ENCODE measurements around the gene RGS5.

Gene RGS5

GRCh38 chr1:163182330-163182949 is 20.3 kb downstream of the RGS5 start:
- no peak for DNase-seq

DNA sequence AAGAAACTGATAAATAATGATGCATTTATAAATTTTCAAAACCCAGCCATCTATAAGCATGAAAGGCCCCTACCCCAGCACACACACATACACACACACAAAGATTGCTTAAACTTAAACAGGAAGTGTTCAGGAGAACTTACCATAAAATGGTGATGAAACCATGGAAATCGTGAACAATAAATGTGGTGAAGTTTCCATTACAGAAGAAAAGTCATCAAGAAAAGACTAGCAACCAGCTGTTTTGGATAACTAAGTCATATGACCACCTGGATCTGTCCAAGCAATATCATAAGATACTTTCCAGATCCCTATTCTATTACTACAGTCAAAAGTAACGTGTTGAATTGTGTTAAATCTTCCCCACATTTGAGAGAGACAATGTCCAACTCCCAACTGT is 24.1 kb downstream of the RGS5 start:
- DNase-seq = no peak

GRCh38 chr1:163176797-163177196 is 25.9 kb downstream of the RGS5 start:
- DNase-seq = no peak

DNA sequence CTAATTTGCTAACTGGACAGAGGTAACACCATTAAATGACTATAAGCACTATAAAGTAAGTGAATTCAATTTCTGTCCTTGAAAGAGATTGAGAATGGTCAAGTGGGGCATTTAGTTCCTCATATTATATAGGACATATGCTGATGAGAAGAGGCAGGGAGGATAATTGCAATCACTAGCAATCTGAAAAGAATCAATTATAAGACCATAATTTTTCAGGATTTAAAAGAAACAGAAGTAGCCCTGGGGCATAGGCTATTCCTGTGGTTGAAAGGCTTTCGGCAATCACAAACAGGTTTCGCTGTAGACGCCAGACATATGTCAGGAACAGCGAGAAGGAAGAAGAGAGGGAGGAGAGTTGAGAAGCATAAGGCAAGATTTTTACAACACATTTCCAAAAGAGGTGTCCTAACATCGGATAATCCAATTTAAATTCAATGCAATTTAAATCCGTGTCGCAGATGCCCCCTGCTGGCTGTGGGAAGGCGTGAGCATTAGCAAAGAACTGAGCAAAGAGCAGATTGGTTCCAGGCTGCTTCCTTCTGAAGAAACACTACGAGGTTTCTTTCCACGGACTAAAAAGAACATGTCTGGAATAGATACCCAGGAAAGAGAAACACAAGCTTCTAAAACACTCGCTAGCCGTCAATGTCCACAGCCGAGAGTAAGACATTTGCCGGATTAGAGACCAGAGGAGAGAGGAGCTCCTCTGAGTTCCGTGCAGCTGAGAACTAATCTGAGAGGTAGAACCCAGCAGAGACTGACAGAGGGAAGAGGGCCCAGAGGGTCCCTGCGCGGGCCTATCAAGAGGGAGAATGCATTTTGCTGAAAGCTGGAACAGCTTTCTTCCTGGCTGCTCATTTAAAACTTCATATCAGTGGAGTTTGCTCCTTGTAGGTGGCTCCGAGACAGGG is 27.9 kb downstream of the RGS5 start:
- DNase-seq = peak; percentile 66

- DNase-seq = peak; percentile 45
Observed at GRCh38 chr1:163173121-163173520, 29.6 kb downstream of the RGS5 start.

DNA sequence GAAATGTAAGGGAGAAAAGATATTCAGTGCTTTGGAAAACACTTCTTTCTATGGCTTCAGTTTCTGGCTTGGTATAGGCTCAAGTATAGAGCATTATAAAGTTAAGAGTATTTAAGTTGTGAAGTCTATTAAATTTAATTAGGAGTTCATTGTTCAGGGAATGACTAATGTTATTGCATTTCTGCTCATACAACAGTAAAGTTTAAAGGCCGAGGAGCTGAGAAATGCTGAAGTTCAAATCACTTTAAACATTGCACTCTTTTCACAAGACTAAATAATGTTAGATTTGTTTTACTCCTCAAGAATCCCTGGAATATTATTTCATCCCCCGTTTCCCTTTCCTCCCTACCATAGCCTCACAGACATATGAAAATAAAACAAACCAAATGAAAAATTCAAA is 30.1 kb downstream of the RGS5 start:
- peak; percentile 8 for DNase-seq

DNA sequence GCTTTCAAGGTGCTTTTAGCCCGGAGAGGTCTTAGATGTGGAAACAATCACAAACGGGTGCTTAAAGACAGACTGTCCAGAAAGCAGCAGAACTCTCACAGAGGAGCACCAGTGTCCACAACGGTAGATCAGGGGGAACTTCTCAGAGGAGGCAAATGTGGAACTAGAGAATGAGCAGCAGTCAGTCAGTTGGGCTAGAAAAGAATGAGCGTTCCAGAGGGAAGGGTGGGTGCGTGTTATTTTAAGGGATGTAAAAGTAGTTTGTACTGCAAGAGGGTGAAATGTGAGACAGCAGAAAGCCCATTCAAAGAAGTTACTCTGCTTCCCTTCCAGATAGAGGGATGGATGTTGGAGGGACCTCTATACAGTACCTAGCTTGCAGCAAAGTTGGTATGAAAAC is 30.9 kb downstream of the RGS5 start:
- peak; percentile 63 for DNase-seq

- peak; percentile 55 for DNase-seq
Observed at GRCh38 chr1:163170975-163171676, 31.6 kb downstream of the RGS5 start.

DNA sequence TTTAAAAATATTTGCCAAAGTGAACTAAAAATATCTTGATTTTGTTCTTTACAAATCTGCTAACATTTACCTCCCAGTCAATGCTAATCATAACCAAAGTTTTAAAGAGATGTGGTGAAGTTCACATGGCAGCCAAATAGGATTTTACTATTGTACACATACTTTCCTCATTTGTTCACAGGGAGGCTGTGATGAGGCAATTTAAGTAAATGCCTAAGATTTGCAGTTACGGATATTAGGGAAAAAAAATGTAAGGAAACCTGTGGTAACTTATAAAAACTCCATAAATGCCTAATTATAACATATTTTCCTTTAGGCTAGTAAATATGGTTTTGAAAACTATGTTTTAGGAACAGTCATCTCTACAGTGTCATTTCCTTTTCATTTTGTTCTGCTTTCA is 32.4 kb downstream of the RGS5 start:
- DNase-seq = peak; percentile 55

- DNase-seq = no peak
Observed at GRCh38 chr1:163169553-163169952, 33.2 kb downstream of the RGS5 start.

- DNase-seq = peak; percentile 99
Observed at GRCh38 chr1:163168053-163168452, 34.7 kb downstream of the RGS5 start.

- DNase-seq = no peak
Observed at GRCh38 chr1:163166886-163167555, 35.7 kb downstream of the RGS5 start.

DNA sequence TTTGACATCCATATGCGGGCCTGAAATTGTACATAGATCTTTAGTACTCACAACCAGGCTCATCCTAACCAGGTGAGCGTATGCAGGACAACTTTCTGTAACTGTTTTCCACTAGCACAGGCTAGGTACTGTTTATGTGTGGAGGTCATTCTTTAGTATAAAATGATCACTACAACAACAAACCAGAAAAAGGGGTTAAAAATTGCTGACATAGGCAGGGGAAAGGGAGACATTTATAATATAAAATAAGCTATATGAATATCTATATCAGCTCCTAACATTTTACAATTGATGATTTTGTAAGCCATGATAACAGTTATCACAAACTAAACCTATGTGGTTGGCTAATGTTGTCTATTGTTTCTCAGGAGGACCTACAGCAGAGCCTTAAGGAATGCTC is 37.6 kb downstream of the RGS5 start:
- DNase-seq = no peak

DNA sequence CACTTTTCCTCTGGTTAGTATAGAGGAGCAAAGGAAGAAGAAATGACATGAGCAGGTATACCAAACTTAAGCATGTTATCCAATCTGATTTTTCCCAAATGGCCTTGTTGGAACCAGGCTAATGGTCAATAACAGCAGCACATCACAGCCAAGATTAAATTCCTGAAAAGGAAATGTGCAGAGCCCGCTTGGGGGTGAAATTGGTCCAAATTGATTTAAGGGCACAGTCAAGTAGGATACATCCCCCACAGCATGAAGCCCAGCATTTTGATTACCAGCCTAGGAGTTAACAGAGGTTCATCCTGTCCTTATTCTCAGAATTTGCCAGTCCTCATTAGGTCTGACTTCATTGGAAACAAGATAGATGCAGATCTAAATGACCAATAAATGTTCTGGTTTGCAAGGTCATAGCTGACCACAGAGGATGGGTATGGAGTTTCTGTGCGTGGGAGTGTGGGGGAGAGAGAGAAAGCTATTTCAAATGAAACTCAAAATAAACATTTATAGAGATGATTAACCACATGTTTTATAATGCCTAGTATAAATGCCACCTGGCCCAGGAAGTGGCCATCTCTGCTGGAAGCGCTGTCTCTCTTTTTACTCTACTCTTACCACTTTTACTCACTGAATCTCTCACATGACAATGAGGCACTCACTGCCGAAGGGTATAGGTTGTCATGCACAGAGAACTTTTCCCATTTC is 38.7 kb downstream of the RGS5 start:
- DNase-seq = no peak

DNA sequence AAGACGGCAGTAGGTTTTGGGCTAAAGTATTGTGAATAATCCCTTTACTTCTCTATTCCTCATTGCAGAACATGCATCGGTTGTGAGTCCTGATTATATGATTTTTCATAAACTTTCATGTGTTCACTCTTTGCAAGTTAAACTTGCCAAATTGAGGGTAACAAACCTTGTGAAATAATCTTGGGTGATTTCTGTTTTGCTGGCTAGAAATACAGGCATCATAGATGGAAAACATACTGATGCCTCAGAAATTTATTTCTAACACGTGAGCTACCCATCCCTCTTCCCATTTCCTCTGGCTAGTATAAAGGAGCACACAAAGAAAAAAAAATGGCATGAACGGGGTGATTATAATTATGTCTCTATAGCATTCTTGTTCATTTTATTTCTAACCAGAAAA is 39.6 kb downstream of the RGS5 start:
- no peak for DNase-seq

GRCh38 chr1:163162381-163162914 is 40.3 kb downstream of the RGS5 start:
- DNase-seq = peak; percentile 72

- no peak for DNase-seq
Observed at GRCh38 chr1:163161841-163162240, 40.9 kb downstream of the RGS5 start.

DNA sequence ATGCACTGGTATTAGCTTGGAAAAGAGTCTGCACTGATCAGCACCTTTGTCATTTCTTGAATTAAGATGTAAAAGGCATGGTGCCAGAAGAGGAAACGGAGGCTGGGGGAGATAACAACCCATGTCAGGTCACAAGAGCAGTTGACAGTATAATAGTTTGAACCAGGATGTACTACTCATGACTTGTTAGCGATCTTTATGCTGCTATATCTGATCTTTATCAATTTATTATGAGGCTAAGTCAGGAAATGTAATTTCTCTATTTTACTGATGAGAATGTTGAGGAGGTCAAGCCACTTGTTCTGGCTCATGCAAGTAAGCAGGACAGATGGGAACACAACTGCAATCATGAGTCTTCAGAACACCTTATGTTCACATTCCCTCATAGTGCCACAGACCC is 41.4 kb downstream of the RGS5 start:
- no peak for DNase-seq

DNA sequence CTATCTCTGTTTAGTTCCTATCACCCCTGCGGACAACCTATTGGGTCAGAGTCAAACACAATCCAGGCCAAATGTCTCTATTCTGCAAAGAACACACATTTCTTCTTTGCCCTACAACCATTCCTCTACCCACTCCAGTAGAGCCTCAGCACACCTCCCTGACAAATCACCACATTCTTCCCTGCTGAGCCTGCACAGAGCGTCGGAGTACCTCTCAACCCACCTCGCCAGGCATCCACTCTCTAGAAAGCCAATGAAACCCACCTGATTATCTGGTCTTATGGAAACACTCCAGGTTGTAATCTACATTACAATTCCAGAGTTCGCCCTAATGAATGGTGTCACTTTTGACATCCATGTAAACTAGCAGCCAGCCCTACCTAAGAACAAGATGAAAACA is 47.1 kb downstream of the RGS5 start:
- no peak for DNase-seq

DNA sequence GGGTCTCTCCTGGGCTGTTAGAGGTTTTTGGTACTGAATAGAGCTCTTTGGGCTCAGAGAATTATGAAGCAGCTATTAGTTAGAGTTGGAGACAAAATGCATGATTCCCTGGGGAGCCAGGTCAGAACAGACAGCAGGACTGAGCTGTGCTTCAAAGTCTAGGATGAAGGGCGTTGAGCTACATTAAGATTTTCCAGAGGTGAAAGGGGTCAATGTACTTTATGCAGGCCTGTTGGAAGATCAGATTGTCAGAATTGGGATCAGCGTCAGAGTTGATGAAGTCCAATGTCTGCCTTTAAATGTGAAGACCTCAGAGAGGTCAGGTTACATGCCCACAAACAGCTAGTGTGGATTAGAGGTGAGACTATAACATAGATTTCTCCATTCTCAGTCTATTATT is 53.8 kb downstream of the RGS5 start:
- no peak for DNase-seq

DNA sequence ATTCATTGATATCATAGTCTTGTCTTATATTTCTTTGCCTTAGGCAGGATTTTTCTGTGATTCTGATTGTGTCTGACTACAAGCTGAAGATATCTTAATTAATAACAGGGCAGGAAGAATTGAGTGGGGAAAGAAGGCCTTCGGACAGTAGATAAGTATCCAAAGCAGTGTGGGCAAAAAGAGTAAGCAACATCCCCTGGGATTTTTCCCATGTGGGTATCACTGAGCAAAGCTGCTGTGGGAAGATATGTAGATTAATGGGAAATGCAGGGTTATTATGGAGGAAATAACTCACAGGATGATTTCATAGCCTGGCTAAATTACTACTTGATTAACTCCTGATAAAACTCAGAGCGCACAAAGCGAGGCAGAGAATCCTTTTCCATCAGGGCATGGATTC is 55.7 kb downstream of the RGS5 start:
- no peak for DNase-seq

DNA sequence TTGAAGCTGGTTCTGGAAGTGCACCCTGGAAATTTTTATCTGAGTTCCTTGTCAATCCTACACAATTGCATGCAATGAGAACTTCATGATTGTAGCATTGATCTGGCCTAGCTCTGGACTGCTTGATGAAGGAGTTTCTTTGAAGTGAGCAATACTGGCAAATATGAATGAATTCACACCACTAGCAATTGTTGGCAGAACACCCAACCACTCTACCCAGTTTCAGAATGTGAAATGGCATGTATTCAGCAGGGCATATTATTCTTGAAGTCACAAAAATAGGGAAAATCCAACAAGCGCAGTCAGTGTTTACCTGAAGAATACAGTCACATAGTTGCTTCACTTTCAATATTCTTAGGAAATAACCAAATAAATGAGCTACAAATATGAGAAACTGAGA is 57.3 kb downstream of the RGS5 start:
- DNase-seq = no peak
